Subcutaneous adipose tissue (tissue), 4 donors: ENCODE results near the gene CLHC1. TPM values are rescaled to one million over a fixed set of nuclear protein-coding genes. Genes with fewer than 3 reads are reported as not detected.

Experiments
- total RNA-seq, 4 donors: library from RNA; depleted of rRNA; stranded (reverse); fragments of >200 nt; gene quantifications; one replicate each; pipeline ENCODE4 v1.1.0, GENCODE V29; 2016
- TF ChIP-seq, protein P1 (sequence below): fragments of 450-650 bp; IDR thresholded peaks from one replicate; pipeline ENCODE4 v1.5.1; 2016; ENCODE audit warnings: low read depth, mild to moderate bottlenecking, control low read depth, antibody characterized with exemption, moderate library complexity

The CLHC1 gene
- total RNA-seq, 4 donors from 2014 or later: 3.2 to 15.8 (median 6.3) TPM

DNA sequence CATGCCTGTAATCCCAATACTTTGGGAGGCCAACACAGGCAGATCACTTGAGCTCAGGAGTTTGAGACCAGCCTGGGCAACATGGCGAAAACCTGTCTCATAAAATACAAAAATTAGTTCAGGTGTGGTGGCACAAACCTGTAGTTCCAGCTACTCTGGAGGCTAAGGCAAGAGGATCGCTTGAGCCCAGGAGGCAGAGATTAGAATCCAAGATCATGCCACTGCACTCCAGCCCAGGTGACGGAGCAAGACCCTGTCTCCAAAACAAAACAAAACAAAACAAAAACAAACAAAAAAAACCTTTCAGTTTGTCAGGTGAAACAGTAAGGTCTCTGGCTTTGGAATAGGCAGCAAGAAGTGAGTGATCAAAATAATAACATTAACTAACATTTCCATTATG lies 84.6 kb downstream of the CLHC1 start:
- TF ChIP-seq, protein P1, sequence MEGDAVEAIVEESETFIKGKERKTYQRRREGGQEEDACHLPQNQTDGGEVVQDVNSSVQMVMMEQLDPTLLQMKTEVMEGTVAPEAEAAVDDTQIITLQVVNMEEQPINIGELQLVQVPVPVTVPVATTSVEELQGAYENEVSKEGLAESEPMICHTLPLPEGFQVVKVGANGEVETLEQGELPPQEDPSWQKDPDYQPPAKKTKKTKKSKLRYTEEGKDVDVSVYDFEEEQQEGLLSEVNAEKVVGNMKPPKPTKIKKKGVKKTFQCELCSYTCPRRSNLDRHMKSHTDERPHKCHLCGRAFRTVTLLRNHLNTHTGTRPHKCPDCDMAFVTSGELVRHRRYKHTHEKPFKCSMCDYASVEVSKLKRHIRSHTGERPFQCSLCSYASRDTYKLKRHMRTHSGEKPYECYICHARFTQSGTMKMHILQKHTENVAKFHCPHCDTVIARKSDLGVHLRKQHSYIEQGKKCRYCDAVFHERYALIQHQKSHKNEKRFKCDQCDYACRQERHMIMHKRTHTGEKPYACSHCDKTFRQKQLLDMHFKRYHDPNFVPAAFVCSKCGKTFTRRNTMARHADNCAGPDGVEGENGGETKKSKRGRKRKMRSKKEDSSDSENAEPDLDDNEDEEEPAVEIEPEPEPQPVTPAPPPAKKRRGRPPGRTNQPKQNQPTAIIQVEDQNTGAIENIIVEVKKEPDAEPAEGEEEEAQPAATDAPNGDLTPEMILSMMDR: no peak

DNA sequence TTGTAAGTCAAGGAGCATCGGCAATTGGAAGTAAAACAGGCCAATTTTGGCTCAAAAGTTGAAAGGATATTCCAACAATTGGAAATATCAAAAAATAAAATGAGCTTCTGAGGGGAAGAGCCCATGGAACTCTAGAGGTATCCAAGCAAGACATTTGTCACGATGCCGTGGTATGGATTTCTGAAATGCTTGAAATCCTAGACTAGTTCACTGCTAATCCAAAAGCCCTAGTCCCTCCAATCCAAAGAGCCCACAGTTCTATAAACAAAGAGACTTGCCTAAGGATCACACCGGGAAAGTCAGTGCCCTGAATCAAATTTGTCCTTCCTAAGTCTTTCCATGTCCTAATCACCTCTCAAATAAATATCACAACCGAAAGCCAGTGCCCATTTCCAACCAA lies 85.1 kb downstream of the CLHC1 start:
- TF ChIP-seq, protein P1: no peak

DNA sequence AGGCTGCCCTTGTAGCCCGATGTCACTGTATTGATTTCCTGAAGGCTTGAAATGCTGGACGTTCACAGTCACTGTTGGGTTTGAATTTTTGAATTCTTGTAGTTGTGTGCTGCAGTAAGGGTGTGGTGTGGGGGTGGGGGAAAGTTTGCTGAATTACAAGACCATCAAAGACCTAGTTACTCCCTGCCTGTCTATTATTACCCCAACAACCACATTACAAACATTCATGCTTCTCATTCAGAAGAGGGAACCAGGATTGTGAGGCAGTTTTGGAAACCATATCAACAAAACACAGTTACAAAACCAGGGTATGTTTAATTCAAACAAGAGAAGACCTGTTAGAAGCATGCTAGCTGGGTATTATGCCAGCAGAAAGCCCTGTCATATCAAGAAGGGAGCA lies 85.8 kb downstream of the CLHC1 start:
- TF ChIP-seq, protein P1: no peak

DNA sequence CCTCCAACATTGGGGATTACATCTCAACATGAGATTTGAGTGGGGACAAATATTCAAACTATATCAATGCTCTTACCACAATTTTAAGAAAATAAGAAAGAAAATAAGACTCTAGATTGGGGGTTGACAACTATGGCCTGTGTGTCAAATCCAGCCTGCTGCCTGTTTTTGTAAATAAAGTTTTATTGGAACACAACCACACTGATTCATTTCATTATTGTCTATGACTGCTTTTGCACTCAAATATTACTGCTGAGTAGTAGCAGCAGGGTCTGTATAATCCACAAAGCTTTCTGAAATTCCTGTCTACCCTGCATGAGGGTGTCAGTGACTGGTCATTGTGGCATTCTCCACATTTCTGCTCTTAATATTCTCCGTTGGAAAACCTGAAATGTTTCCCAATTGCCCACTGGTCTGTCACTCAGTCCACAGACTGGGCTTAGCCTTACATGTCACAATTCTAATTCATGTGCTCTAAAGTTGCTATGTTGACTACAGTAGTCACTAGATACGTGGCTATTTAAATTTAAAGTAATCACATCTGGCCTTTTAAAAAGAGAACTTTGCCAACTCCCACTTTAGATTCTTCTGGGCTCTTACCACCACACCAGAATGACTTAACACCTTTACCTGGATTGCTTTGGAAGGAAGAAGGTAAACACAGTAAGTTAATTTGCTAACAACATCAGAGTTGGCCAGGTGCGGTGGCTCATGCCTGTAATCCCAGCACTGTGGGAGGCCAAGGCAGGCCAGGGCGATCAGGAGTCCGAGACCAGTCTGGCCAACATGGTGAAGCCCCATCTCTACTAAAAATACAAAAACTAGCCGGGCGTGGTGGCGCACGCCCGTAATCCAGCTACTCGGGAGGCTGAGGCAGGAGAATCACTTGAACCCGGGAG lies 86.9 kb downstream of the CLHC1 start:
- TF ChIP-seq, protein P1: no peak

DNA sequence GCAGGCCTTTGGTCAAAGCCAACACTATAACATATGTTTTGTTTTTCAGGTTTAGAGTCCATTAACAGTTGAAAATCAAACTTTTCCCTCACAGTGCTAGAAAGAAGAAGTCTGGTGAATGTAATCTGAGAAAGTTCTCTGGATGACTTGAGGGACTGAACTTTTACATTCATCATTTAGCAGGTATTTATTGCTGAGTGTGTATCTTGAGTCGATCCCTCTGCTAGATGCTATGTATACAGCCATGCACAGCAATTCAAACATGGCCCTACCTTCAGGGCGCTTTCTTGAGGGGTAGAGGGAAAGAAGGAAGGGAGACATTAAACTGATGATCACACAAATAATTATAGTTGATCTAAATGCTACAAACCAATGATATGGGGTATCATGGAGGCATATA lies 89.6 kb downstream of the CLHC1 start:
- TF ChIP-seq, protein P1: no peak

DNA sequence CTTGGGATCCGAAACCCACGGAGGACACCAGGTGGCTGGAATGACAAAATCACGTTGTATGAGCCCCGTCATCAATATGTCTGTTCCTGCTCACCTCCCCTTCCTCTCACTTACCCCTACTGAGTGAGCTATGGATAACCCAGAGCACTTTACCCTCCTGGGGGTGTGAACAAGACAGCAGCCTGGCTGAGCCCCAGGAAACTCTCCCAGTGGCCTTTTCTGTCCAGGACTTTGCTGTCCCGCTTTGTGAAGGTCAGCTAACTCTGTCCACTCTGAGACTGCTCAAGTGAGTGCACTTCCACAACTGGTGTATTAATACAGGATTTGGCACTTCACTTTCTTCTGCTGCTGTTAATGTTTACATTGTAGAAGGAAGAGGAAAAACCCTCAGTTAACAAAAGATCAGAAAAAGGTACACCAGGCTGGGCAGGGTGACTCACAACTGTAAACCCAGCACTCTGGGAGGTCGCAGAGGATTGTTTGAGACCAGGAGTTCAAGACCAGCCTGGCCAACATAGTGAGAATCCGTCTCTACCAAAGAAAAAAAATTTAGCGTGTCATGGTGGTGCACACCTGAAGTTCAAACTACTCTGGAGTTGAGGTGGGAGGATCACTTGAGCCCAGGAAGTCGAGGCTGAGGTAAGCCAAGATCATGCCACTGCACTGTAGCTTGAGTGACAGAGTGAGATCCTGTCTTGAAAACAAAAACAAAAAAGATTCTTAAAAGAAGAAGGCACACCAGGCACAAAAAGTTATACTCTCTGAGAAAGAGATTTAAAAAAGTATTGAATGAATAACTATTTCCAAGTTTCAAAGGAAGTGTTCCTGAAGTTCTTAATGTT lies 90.3 kb downstream of the CLHC1 start:
- TF ChIP-seq, protein P1: no peak
